Natural killer cell (primary cell): ENCODE results near the gene BTBD2. TPM values are rescaled to one million over a fixed set of nuclear protein-coding genes. Genes with fewer than 3 reads are reported as not detected.

Source experiments
- ATAC-seq, 3 donors: fragments of 150-1000 bp in 2 of 3; fragments of 200-7000 bp in 1 of 3; cut with Tn5 transposase; 1 replicate in 1 of 3; 2 replicates in 2 of 3; pipeline ENCODE4 v1.10.0; 2021; ENCODE audit warnings: mild to moderate bottlenecking in 2 of 3, moderate library complexity in 2 of 3
- DNase-seq, 2 donors: peaks; one replicate each; pipeline versions ENCODE4 v3.0.0 to v3.0.0-alpha.2; 2013 to 2021; ENCODE audit warnings: mixed read lengths in 1 of 2
- H3K27ac ChIP-seq: one replicate; pipeline ENCODE4 v1.5.1; 2013; ENCODE audit warnings: mild to moderate bottlenecking, low read length
- H3K27me3 ChIP-seq: one replicate; pipeline ENCODE4 v1.6.1; 2013; ENCODE audit warnings: low read length; ENCODE audit not compliant: control insufficient read depth, insufficient read depth
- H3K36me3 ChIP-seq: one replicate; pipeline ENCODE4 v1.6.1; 2013; ENCODE audit warnings: low read length; ENCODE audit not compliant: control insufficient read depth, insufficient read depth
- H3K4me1 ChIP-seq: one replicate; pipeline ENCODE4 v1.6.1; 2013; ENCODE audit warnings: low read length; ENCODE audit not compliant: control insufficient read depth, insufficient read depth
- H3K4me3 ChIP-seq: one replicate; pipeline ENCODE4 v1.5.1; 2013; ENCODE audit warnings: low read length
- H3K9me3 ChIP-seq: one replicate; pipeline ENCODE4 v1.6.1; 2013; ENCODE audit warnings: low read length; ENCODE audit not compliant: control insufficient read depth, insufficient read depth
- H3K27ac Mint-ChIP-seq, 2 donors: one replicate each; pipeline ENCODE4 v1.8.0; 2022; ENCODE audit warnings: mild to moderate bottlenecking in 2 of 2, mixed read lengths in 2 of 2, moderate library complexity in 1 of 2
- H3K27me3 Mint-ChIP-seq, 2 donors: one replicate each; pipeline ENCODE4 v1.8.0; 2022; ENCODE audit warnings: low read depth in 2 of 2, mixed read lengths in 2 of 2
- H3K36me3 Mint-ChIP-seq: one replicate; pipeline ENCODE4 v1.8.0; 2022; ENCODE audit warnings: mixed read lengths
- H3K4me1 Mint-ChIP-seq, 2 donors: one replicate each; pipeline ENCODE4 v1.8.0; 2022; ENCODE audit warnings: mixed read lengths in 2 of 2
- H3K4me3 Mint-ChIP-seq: one replicate; pipeline ENCODE4 v1.8.0; 2022; ENCODE audit warnings: mild to moderate bottlenecking, moderate library complexity, mixed read lengths
- H3K9me3 Mint-ChIP-seq, 2 donors: one replicate each; pipeline ENCODE4 v1.8.0; 2022; ENCODE audit warnings: mixed read lengths in 2 of 2
- CTCF ChIP-seq: fragments of 200-600 bp; IDR thresholded peaks from one replicate; pipeline ENCODE4 v1.8.0; 2022; ENCODE audit warnings: antibody characterized with exemption
- WGBS: methylation state at CpG from one replicate; pipeline ENCODE4 v1.1.7; 2013; ENCODE audit warnings: missing lambda C conversion rate; ENCODE audit not compliant: insufficient coverage; 5-methylcytosine and 5-hydroxymethylcytosine counted together
- intact Hi-C: fragments of 100-400 bp; cut with micrococcal nuclease; formaldehyde crosslinking; loops from one replicate; pipeline ENCODE4 v1.14.2; 2022
- total RNA-seq, 4 donors: library from RNA; stranded (reverse); fragments of 120-200 nt in 1 of 4; gene quantifications; one replicate each; pipeline versions ENCODE4 v1.2.3 to v1.2.4, GENCODE V29; 2013 to 2022

Gene BTBD2
- total RNA-seq, 3 donors from 2014 or later (not counting 1 experiment from before 2014, with no cell fraction given), result 47.6 to 57.0 (median 53.4) TPM

GRCh38 chr19:1979642-1980041, 35.9 kb downstream of the BTBD2 start:
- no peaks in the 10 kb centered on the region for H3K9me3 ChIP-seq
- Mint-ChIP-seq H3K27me3 (no peaks in the 10 kb centered on the region), H3K27ac (no peak overlapping the region), H3K4me3 (no peak overlapping the region), H3K36me3 (no peaks in the 10 kb centered on the region), H3K9me3 (no peaks in the 10 kb centered on the region), H3K4me1 (no peaks in the 10 kb centered on the region)
- no peaks in the 10 kb centered on the region for H3K27me3 ChIP-seq
- ATAC-seq (no peak), DNase-seq (no peak)
- H3K4me3 ChIP-seq, result no peak overlapping the region
- peaks cover 48% of the 10 kb centered on the region for H3K36me3 ChIP-seq
- H3K27ac ChIP-seq, result no peak overlapping the region
- peaks cover 3% of the 10 kb centered on the region for H3K4me1 ChIP-seq
- no peak for TF ChIP-seq CTCF
- intact Hi-C loops, result no loop called here
- 97% methylated on average over 27 of the region's 28 CpGs for WGBS

- Histone ChIP-seq H3K4me1 (peaks cover 3% of the 10 kb centered on the region), H3K27me3 (no peaks in the 10 kb centered on the region), H3K4me3 (no peak overlapping the region), H3K36me3 (peaks cover 48% of the 10 kb centered on the region), H3K27ac (no peak overlapping the region), H3K9me3 (no peaks in the 10 kb centered on the region)
- H3K27ac Mint-ChIP-seq, result no peak overlapping the region
- WGBS, result 96% methylated on average over 38 of the region's 43 CpGs
- no peaks in the 10 kb centered on the region for H3K27me3 Mint-ChIP-seq
- DNase-seq (no peak), ATAC-seq (no peak)
- H3K4me1 Mint-ChIP-seq, result no peaks in the 10 kb centered on the region
- H3K36me3 Mint-ChIP-seq, result no peaks in the 10 kb centered on the region
- H3K4me3 Mint-ChIP-seq, result no peak overlapping the region
- intact Hi-C loops, result no loop called here
- no peaks in the 10 kb centered on the region for H3K9me3 Mint-ChIP-seq
- TF ChIP-seq CTCF, result no peak
Measured at GRCh38 chr19:1979017-1979416, 36.5 kb downstream of the BTBD2 start.

GRCh38 chr19:1978346-1978894, 37.1 kb downstream of the BTBD2 start:
- Mint-ChIP-seq H3K4me3 (no peak overlapping the region), H3K27ac (no peak overlapping the region), H3K4me1 (peaks cover 0 to 3% of the 10 kb centered on the region in 2 donors), H3K27me3 (no peaks in the 10 kb centered on the region), H3K9me3 (no peaks in the 10 kb centered on the region), H3K36me3 (no peaks in the 10 kb centered on the region)
- ATAC-seq, result no peak
- DNase-seq, result no peak
- no peaks in the 10 kb centered on the region for H3K9me3 ChIP-seq
- no peak overlapping the region for H3K4me3 ChIP-seq
- no peak for TF ChIP-seq CTCF
- no peak overlapping the region for H3K27ac ChIP-seq
- 96% methylated on average over 51 of the region's 51 CpGs for WGBS
- H3K27me3 ChIP-seq, result no peaks in the 10 kb centered on the region
- intact Hi-C loops, result no loop called here
- H3K36me3 ChIP-seq, result peaks cover 48% of the 10 kb centered on the region
- H3K4me1 ChIP-seq, result peaks cover 3% of the 10 kb centered on the region

- peaks cover 48% of the 10 kb centered on the region for H3K36me3 ChIP-seq
- TF ChIP-seq CTCF, result no peak
- H3K4me1 Mint-ChIP-seq, result peaks cover 0 to 5% of the 10 kb centered on the region in 2 donors
- ATAC-seq, result no peak
- intact Hi-C loops, result no loop called here
- no peaks in the 10 kb centered on the region for H3K9me3 Mint-ChIP-seq
- H3K9me3 ChIP-seq, result no peaks in the 10 kb centered on the region
- no peaks in the 10 kb centered on the region for H3K27me3 ChIP-seq
- no peak overlapping the region for H3K27ac ChIP-seq
- H3K4me1 ChIP-seq, result peaks cover 3% of the 10 kb centered on the region
- no peak overlapping the region for H3K27ac Mint-ChIP-seq
- H3K4me3 ChIP-seq, result no peak overlapping the region
- no peaks in the 10 kb centered on the region for H3K27me3 Mint-ChIP-seq
- no peaks in the 10 kb centered on the region for H3K36me3 Mint-ChIP-seq
- DNase-seq, result no peak
- 93% methylated on average over 15 of the region's 15 CpGs for WGBS
- no peak overlapping the region for H3K4me3 Mint-ChIP-seq
Measured at GRCh38 chr19:1977120-1977519, 38.4 kb downstream of the BTBD2 start.
